Keratinocyte (primary cell): ENCODE results near the gene TRIM74. TPM values are rescaled to one million over a fixed set of nuclear protein-coding genes. Genes with fewer than 3 reads are reported as not detected.
"Not testable (repeated sequence)": the region's sequence is repeated elsewhere in the genome, so short reads cannot be mapped to it uniquely, and the experiment has no call there.

Experiments used
- DNase-seq: peaks from one replicate; pipeline ENCODE4 v3.0.0-alpha.2; 2011; ENCODE audit warnings: low read depth, missing footprints, low spot score
- FAIRE-seq: peaks from 2 replicates; lab custom pipeline; 2011; peaks lifted over from hg19 to GRCh38; lab: Jason Lieb, UNC
- H2AFZ ChIP-seq: 2 replicates; pipeline ENCODE4 v1.6.0; 2012; ENCODE audit warnings: low read length, control low read depth, inconsistent platforms; ENCODE audit not compliant: control insufficient read depth
- H3K27ac ChIP-seq: 2 replicates; pipeline ENCODE4 v1.5.1; 2011; ENCODE audit warnings: low read length; ENCODE audit not compliant: control insufficient read depth, insufficient read depth
- H3K27me3 ChIP-seq: 3 replicates; pipeline ENCODE4 v1.6.0; 2011; ENCODE audit warnings: low read length; ENCODE audit not compliant: control insufficient read depth, insufficient read depth; ENCODE audit errors: extremely low read depth
- H3K36me3 ChIP-seq, 2 experiments: 2 replicates in 1 of 2; 3 replicates in 1 of 2; pipeline ENCODE4 v1.5.1; 2011; ENCODE audit warnings: low read length in 2 of 2, mild to moderate bottlenecking in 1 of 2; ENCODE audit not compliant: control insufficient read depth in 2 of 2, insufficient read depth in 2 of 2; ENCODE audit errors: extremely low read depth in 1 of 2
- H3K4me1 ChIP-seq: 3 replicates; pipeline ENCODE4 v1.5.1; 2011; ENCODE audit warnings: low read length; ENCODE audit not compliant: control insufficient read depth, insufficient read depth; ENCODE audit errors: extremely low read depth
- H3K4me2 ChIP-seq: 3 replicates; pipeline ENCODE4 v1.6.0; 2011; ENCODE audit warnings: low read depth, low read length; ENCODE audit not compliant: control insufficient read depth, insufficient read depth; ENCODE audit errors: extremely low read depth
- H3K4me3 ChIP-seq, 3 experiments: fragments of 200-600 bp in 1 of 3; sonication (generic) in 1 of 3; 2 replicates in 2 of 3; 3 replicates in 1 of 3; pipeline ENCODE4 v1.5.1; 2011 to 2016; ENCODE audit warnings: low read length in 3 of 3, mild to moderate bottlenecking in 3 of 3, control low read depth in 2 of 3, inconsistent platforms in 1 of 3, low read depth in 1 of 3, mixed read lengths in 1 of 3, mixed run types in 1 of 3, moderate library complexity in 1 of 3; ENCODE audit not compliant: control insufficient read depth in 2 of 3, insufficient read depth in 2 of 3; ENCODE audit errors: extremely low read depth in 1 of 3
- H3K79me2 ChIP-seq: 2 replicates; pipeline ENCODE4 v1.6.0; 2012; ENCODE audit warnings: low read length; ENCODE audit not compliant: control insufficient read depth, insufficient read depth
- H3K9ac ChIP-seq: 3 replicates; pipeline ENCODE4 v1.6.0; 2011; ENCODE audit warnings: low read length; ENCODE audit not compliant: control insufficient read depth, insufficient read depth; ENCODE audit errors: extremely low read depth
- H3K9me1 ChIP-seq: 3 replicates; pipeline ENCODE4 v1.6.0; 2011; ENCODE audit warnings: low read length; ENCODE audit not compliant: control insufficient read depth, insufficient read depth; ENCODE audit errors: extremely low read depth
- H3K9me3 ChIP-seq: 2 replicates; pipeline ENCODE4 v1.5.1; 2012; ENCODE audit warnings: low read depth, low read length; ENCODE audit not compliant: control insufficient read depth
- H4K20me1 ChIP-seq: 3 replicates; pipeline ENCODE4 v1.6.0; 2011; ENCODE audit warnings: low read length; ENCODE audit not compliant: control insufficient read depth, insufficient read depth; ENCODE audit errors: extremely low read depth
- dilution Hi-C: fragments of 300-500 bp; cut with MboI; formaldehyde crosslinking; loops from one replicate; pipeline ENCODE4 v1.7.0; 2020; ENCODE audit warnings: low sequenced_read_pairs; ENCODE audit not compliant: extremely low pct_ligation_motif_present
- polyA plus RNA-seq, 5 experiments: library from polyadenylated mRNA; depleted of rRNA in 3 of 5; stranded (reverse) in 3 of 5; stranded (forward) in 1 of 5; unstranded in 1 of 5; fragments of >200 nt; gene quantifications; 1 replicate in 1 of 5; 2 replicates in 3 of 5; 3 replicates in 1 of 5; pipeline versions ENCODE4 v1.2.1 to v1.2.3, GENCODE V29; 2011 to 2012; ENCODE audit warnings: missing spikeins in 2 of 5, low read depth in 1 of 5, low replicate concordance in 1 of 5

The TRIM74 gene
- polyA plus RNA-seq, 1 donor (not counting 4 experiments of a cell fraction or from before 2014, with no cell fraction given) = not detected

DNA sequence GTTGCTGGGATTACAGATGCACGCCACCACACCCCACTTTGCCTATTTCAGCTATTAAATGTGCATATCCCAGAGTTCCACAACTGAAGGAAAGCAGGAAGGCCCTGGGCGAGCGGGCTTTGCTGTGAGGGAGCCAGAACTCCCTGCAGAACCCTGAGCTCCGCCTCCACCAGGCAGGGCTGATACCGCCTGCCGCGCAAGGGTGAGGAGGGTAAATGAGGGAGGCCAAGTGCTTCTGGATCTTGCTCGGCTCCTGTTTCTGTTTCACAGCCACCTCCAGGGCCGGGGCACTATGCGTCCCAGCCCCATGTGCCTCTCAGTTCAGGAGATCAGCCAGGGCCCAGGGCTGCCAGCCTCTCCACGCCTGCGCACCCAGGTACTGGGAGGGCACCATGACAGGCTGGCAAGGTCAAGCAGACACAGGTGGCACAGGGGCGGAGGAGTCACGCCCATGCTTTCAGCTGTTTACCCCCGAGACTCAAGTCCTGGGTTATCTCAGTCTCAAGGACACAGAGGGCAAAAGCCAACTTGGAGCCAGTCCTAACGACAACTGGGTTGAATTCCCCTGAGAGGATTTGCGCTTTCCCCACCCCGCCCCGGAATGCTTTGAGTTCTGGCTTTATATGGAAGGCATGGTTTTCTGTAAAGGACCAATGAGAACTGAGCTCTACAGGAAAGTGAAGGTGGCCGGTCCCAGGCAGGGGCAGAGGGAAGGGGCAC is 8.5 kb downstream of the TRIM74 start:
- H3K27ac ChIP-seq, dilution Hi-C loops, H4K20me1 ChIP-seq, H3K9me3 ChIP-seq, H3K27me3 ChIP-seq, FAIRE-seq, DNase-seq, H3K9me1 ChIP-seq, H2AFZ ChIP-seq, H3K4me1 ChIP-seq, H3K79me2 ChIP-seq, H3K4me2 ChIP-seq, H3K36me3 ChIP-seq, H3K9ac ChIP-seq, H3K4me3 ChIP-seq: not testable (repeated sequence)

DNA sequence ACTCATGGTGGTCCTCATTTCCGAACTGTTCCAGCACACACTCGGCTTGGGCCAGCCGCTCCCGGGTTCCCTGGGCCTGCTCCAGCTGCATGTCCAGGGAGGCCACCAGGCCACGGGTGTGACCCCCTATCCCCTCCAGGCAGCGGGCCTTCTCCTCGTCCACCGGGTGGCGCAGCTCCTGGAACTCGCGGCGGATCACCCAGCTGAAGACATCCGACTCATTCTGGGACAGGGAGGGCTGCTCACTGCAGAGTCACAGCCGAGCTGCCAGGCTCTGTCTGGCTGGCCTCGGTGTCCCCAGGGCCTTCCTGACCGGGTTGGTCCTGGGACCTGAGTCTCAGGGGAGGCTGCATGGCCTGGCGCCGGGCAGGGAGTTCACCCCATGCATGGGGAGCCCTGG is 9.2 kb downstream of the TRIM74 start:
- H4K20me1 ChIP-seq, H3K27ac ChIP-seq, H3K4me3 ChIP-seq, FAIRE-seq, H2AFZ ChIP-seq, H3K9ac ChIP-seq, H3K36me3 ChIP-seq, H3K9me3 ChIP-seq, H3K79me2 ChIP-seq, H3K4me1 ChIP-seq, H3K27me3 ChIP-seq, H3K4me2 ChIP-seq, H3K9me1 ChIP-seq, DNase-seq, dilution Hi-C loops: not testable (repeated sequence)

DNA sequence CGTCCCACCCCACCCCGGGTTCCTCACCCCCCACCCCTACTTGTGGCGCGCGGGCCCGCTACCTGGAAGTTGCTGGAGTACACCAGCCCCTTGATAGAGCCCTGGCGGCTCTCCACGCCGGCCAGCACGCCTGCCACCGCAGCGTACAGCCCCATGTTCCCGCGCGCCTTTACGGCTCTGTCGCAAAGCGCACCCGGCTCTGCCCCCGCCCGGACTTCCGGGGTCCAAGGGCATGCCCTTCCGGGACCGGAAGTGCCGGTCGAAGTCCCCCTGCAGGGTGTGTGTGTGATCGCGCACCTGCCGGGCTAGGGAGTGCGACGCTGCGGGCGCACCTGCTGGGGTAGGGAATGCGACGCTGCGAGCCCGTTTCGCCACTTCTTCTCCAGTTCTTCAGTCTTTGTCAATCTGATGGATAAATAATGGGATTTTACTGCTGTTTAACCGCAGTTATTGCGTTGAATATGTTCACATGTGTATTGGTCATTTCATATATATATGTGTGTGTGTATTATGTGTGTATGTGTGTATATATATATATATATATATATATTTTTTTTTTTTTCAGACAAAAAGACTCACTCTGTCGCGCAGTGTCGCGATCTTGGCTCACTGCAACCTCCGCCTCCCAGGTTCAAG is 14.6 kb downstream of the TRIM74 start:
- H3K27ac ChIP-seq, FAIRE-seq, H3K9me1 ChIP-seq, DNase-seq, H3K36me3 ChIP-seq, H2AFZ ChIP-seq, H3K4me1 ChIP-seq, H3K27me3 ChIP-seq, H4K20me1 ChIP-seq, H3K79me2 ChIP-seq, H3K9me3 ChIP-seq, dilution Hi-C loops, H3K9ac ChIP-seq, H3K4me2 ChIP-seq: not testable (repeated sequence)
- peak overlapping the region in 1 of 3 experiments; percentile 32 for H3K4me3 ChIP-seq

DNA sequence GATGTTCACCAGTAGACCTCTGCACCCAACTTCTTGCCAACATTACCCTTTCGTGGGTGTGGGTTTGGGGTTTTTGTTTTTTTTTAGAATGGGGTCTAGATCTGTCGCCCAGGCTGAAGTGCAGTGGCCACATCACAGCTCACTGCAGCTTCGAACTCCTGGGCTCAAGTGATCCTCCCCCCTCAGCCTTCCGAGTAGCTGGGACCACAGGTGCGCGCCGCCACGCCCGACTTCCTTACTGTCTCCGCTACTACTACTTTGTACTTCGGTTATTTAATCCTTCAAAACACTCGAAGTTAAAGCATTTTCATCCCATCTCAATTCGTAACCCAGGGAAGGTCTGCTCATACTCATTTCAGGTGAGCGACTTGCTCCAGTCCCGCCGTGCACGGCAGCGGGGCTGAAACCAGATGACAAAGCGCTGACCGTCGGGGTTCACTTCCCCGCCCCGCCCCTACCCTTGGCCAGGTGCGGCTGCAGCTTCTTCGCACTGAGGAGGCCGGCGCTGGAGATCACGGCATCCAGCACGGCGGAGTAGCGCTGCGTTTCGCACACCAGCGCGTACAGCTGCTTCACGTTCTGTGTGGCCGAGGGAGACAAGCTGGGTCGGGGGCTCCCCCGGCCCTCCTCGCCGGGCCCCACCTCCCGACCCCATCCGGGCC is 15.2 kb downstream of the TRIM74 start:
- dilution Hi-C loops, FAIRE-seq: not testable (repeated sequence)

More for the DNA sequence above, 15.2 kb downstream of the TRIM74 start:
- Histone ChIP-seq H3K4me3 (peak overlapping the region in 1 of 3 experiments; percentile 32), H3K4me2 (peak overlapping the region; percentile 48)
- not testable (repeated sequence) for H3K4me1 ChIP-seq, H3K36me3 ChIP-seq, H3K27me3 ChIP-seq, H3K79me2 ChIP-seq, H3K9me3 ChIP-seq, H3K9ac ChIP-seq, H3K27ac ChIP-seq, DNase-seq, H2AFZ ChIP-seq, H3K9me1 ChIP-seq, H4K20me1 ChIP-seq
